ENCODE results near the gene CROCC2.

Gene CROCC2

DNA sequence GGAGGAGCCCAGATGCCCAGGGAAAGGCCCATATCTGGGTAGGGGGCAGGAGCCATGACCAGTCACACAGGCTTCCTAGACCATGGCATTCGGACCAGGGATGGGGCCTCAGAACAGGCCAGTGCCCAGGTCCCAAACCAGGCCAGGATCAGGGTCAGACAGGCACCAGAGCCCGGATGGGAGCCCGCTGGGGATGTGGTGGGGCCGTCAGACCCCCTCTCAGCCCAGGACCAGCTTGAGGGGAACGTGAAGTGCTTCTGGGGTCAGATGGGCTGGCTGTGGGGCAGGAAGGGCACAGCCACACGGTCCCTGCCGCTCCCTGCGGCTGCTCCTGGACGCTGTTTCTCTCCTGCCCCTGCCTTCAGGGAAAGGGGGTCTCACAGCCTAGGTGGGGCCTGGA is 131.4 kb downstream of the CROCC2 start:
- Histone ChIP-seq H3K27me3 (ENCODE audit: control insufficient read depth, insufficient read depth, low read length) (no peaks in the 10 kb centered on the region), H3K4me3 (ENCODE audit: low read depth, low read length) (no peak overlapping the region), H2AFZ (no peak overlapping the region), H3K4me2 (ENCODE audit: low read length) (no peak overlapping the region), H3K9me3 (ENCODE audit: control insufficient read depth, low read length) (no peaks in the 10 kb centered on the region), H3K27ac (no peak overlapping the region), H3K79me2 (no peaks in the 10 kb centered on the region), H3K4me1 (peaks cover 9% of the 10 kb centered on the region), H3K36me3 (ENCODE audit: control insufficient read depth, insufficient read depth, low read length) (no peaks in the 10 kb centered on the region), H3K9ac (no peak overlapping the region)
- TF ChIP-seq, protein P1, sequence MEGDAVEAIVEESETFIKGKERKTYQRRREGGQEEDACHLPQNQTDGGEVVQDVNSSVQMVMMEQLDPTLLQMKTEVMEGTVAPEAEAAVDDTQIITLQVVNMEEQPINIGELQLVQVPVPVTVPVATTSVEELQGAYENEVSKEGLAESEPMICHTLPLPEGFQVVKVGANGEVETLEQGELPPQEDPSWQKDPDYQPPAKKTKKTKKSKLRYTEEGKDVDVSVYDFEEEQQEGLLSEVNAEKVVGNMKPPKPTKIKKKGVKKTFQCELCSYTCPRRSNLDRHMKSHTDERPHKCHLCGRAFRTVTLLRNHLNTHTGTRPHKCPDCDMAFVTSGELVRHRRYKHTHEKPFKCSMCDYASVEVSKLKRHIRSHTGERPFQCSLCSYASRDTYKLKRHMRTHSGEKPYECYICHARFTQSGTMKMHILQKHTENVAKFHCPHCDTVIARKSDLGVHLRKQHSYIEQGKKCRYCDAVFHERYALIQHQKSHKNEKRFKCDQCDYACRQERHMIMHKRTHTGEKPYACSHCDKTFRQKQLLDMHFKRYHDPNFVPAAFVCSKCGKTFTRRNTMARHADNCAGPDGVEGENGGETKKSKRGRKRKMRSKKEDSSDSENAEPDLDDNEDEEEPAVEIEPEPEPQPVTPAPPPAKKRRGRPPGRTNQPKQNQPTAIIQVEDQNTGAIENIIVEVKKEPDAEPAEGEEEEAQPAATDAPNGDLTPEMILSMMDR (IDR thresholded peaks at IDR 0.05), result no peak

DNA sequence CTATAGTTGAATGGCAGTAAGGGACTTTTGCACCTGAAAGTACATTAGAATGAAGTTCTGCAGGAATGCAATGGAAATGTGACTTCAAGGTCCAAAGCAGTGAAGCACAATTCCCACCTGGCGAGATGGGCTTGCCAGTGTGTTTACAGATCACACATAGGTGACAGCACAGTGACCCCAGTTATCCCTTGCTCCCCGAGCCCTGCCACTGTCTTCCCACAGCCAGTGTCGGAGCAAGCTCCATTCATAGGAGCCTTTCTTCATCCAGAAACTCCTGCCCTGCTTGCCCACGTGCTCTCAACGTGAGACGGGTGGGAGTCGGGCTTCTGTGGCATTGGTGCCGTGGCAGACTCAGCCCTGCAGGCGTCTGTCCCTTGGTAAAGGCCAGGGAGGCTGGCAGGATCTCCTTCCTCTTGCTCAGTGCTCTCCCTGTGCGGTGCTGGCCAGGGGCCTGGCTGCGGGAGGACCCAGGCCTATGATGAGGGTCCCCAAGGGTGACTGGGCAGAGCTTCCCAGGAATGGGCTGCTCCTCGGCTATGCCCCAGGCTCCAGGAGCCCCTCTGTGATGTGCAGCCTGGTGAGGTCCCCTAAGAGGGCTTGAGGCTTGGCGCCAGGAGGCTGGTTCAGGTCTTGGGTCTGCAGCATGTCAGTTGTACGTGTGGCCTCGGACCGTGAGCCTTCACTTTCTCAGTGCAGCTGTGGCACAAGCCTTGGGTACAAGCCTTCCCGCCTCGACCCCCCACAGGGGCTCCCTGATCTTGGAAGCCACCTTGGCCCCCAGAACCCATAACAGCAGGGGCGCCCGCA is 132.4 kb downstream of the CROCC2 start:
- Histone ChIP-seq H3K4me1 (peaks cover 9% of the 10 kb centered on the region), H2AFZ (no peak overlapping the region), H3K27ac (no peak overlapping the region), H3K4me3 (ENCODE audit: low read depth, low read length) (no peak overlapping the region), H3K27me3 (ENCODE audit: control insufficient read depth, insufficient read depth, low read length) (no peaks in the 10 kb centered on the region), H3K9ac (no peak overlapping the region), H3K4me2 (ENCODE audit: low read length) (no peak overlapping the region), H3K79me2 (no peaks in the 10 kb centered on the region), H3K36me3 (ENCODE audit: control insufficient read depth, insufficient read depth, low read length) (no peaks in the 10 kb centered on the region), H3K9me3 (ENCODE audit: control insufficient read depth, low read length) (no peaks in the 10 kb centered on the region)
- TF ChIP-seq, protein P1 (IDR thresholded peaks at IDR 0.05), result no peak

DNA sequence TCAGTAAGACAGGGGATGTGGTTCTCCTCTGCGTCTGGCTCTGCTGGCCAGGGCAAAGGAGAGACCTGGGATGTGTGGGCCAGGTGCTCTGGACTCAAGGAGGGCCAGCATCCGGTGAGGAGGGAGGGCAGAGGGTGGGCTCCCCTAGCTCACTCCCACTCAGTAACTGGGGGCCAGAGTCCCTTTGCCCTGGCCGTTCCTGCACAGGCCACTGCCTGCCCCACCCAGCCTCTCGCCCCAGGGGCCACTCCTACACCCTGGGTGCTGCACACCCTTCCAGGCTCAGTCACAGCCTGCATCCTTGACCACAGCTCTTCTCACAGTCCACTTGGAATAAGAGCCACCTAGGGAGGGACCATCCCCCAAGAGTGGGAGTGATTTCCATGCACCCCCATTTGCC is 133.3 kb downstream of the CROCC2 start:
- Histone ChIP-seq H3K4me3 (ENCODE audit: low read depth, low read length) (no peak overlapping the region), H3K9me3 (ENCODE audit: control insufficient read depth, low read length) (no peaks in the 10 kb centered on the region), H2AFZ (no peak overlapping the region), H3K79me2 (no peaks in the 10 kb centered on the region), H3K27me3 (ENCODE audit: control insufficient read depth, insufficient read depth, low read length) (no peaks in the 10 kb centered on the region), H3K27ac (no peak overlapping the region), H3K9ac (no peak overlapping the region), H3K4me2 (ENCODE audit: low read length) (no peak overlapping the region), H3K4me1 (peaks cover 9% of the 10 kb centered on the region), H3K36me3 (ENCODE audit: control insufficient read depth, insufficient read depth, low read length) (no peaks in the 10 kb centered on the region)
- TF ChIP-seq, protein P1 (IDR thresholded peaks at IDR 0.05), result no peak

DNA sequence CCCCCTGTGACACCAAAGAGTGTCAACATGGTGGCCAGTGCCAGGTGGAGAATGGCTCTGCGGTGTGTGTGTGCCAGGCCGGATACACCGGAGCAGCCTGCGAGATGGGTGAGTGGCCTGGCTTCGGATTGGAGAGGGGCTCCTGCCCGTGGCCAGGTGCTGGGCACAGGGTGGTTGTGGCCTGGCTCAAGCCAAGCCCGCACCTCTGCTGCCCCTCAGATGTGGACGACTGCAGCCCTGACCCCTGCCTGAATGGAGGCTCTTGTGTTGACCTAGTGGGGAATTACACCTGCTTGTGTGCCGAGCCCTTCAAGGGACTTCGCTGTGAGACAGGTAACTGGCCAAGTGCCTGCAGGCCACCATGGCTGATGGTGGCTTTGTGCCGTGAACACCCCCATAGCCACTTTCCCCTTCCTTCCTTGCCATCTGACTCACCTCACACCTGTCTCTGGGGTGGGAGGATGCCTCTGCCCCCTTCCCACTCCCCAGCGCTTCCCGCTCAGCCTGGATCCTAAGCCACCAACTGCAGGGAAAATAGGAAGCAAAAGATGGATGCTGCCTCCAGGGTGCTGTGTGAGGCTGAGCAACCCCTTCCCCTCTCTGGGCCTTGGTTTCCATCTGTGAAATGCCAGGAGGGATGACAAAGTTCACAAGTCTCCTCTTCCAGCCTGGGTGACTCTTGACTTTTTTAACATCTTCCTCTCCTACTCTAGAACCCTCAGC is 134.1 kb downstream of the CROCC2 start:
- peaks cover 9% of the 10 kb centered on the region for H3K4me1 ChIP-seq
- no peak overlapping the region for H3K9ac ChIP-seq
- H3K79me2 ChIP-seq, result no peaks in the 10 kb centered on the region
- no peaks in the 10 kb centered on the region for H3K36me3 ChIP-seq (ENCODE audit: control insufficient read depth, insufficient read depth, low read length)
- TF ChIP-seq, protein P1 (IDR thresholded peaks at IDR 0.05), result no peak
- no peak overlapping the region for H2AFZ ChIP-seq
- no peak overlapping the region for H3K4me3 ChIP-seq (ENCODE audit: low read depth, low read length)
- H3K27me3 ChIP-seq (ENCODE audit: control insufficient read depth, insufficient read depth, low read length), result no peaks in the 10 kb centered on the region
- no peak overlapping the region for H3K4me2 ChIP-seq (ENCODE audit: low read length)
- no peaks in the 10 kb centered on the region for H3K9me3 ChIP-seq (ENCODE audit: control insufficient read depth, low read length)
- H3K27ac ChIP-seq, result no peak overlapping the region

Data from parathyroid adenoma (tissue), 2 donors.